GM12878 (cell line): ENCODE measurements around the gene EFCAB11.

ENCODE experiments used
- CBX5 ChIP-seq: sonication (generic); IDR thresholded peaks from 2 replicates; pipeline ENCODE4 v1.6.1; 2016; ENCODE audit warnings: low read depth, moderate library complexity, mild to moderate bottlenecking, inconsistent platforms
- CHD4 ChIP-seq: fragments of 200-600 bp; sonication (generic); IDR thresholded peaks from 2 replicates; pipeline ENCODE4 v1.6.1; 2016; ENCODE audit warnings: mild to moderate bottlenecking
- CTCF ChIP-seq, 3 experiments: IDR thresholded peaks in 2 of 3; conservative IDR thresholded peaks in 1 of 3; 2 replicates each; pipeline ENCODE4 v1.5.1; 2011; ENCODE audit warnings: low read depth in 3 of 3, low read length in 3 of 3, mild to moderate bottlenecking in 3 of 3, control low read depth in 2 of 3, moderate library complexity in 2 of 3, inconsistent platforms in 1 of 3, mixed read lengths in 1 of 3; ENCODE audit not compliant: control insufficient read depth in 2 of 3, insufficient read depth in 1 of 3; ENCODE audit errors: extremely low read depth in 1 of 3
- EP300 ChIP-seq, 2 experiments: fragments of 150-350 bp in 1 of 2; IDR thresholded peaks; 2 replicates each; pipeline ENCODE4 v1.6.1; 2011 to 2012; ENCODE audit warnings: low read depth in 2 of 2, low read length in 2 of 2, borderline replicate concordance in 1 of 2, improper control_type of control experiment in 1 of 2, inconsistent platforms in 1 of 2; ENCODE audit not compliant: control insufficient read depth in 1 of 2
- EZH2 ChIP-seq: IDR thresholded peaks from 2 replicates; pipeline ENCODE4 v1.6.1; 2012; ENCODE audit warnings: low read depth, mild to moderate bottlenecking, control low read depth, inconsistent platforms, low read length, borderline replicate concordance; ENCODE audit not compliant: control insufficient read depth
- MYB ChIP-seq: fragments of 150-350 bp; IDR thresholded peaks from 2 replicates; pipeline ENCODE4 v1.6.1; 2014; ENCODE audit warnings: mild to moderate bottlenecking, low read depth, low read length, borderline replicate concordance
- PKNOX1 ChIP-seq: fragments of 450-650 bp; IDR thresholded peaks from 2 replicates; pipeline ENCODE4 v1.6.1; 2016; ENCODE audit warnings: mild to moderate bottlenecking
- POLR2A ChIP-seq: IDR thresholded peaks from 2 replicates; pipeline ENCODE4 v1.6.1; 2011; ENCODE audit warnings: low read depth, mild to moderate bottlenecking, low read length
- RAD21 ChIP-seq: IDR thresholded peaks from 2 replicates; pipeline ENCODE4 v1.6.1; 2011; ENCODE audit warnings: mild to moderate bottlenecking, low read depth, low read length, moderate library complexity; ENCODE audit not compliant: insufficient read depth
- RFX5 ChIP-seq: IDR thresholded peaks from 2 replicates; pipeline ENCODE4 v1.6.1; 2011; ENCODE audit warnings: low read depth, low read length, improper control_type of control experiment
- USF2 ChIP-seq: IDR thresholded peaks from 2 replicates; pipeline ENCODE4 v1.6.1; 2011; ENCODE audit warnings: low read depth, low read length, improper control_type of control experiment, borderline replicate concordance
- WRNIP1 ChIP-seq: IDR thresholded peaks from 2 replicates; pipeline ENCODE4 v1.6.1; 2011; ENCODE audit warnings: low read depth, low read length, improper control_type of control experiment, borderline replicate concordance
- YY1 ChIP-seq: IDR thresholded peaks from 2 replicates; pipeline ENCODE4 v1.6.1; 2011; ENCODE audit warnings: low read depth, mild to moderate bottlenecking, low read length
- TF ChIP-seq, protein P1 (sequence below): IDR thresholded peaks from 2 replicates; pipeline ENCODE4 v1.6.1; 2012; ENCODE audit warnings: low read length, inconsistent platforms

DNA sequence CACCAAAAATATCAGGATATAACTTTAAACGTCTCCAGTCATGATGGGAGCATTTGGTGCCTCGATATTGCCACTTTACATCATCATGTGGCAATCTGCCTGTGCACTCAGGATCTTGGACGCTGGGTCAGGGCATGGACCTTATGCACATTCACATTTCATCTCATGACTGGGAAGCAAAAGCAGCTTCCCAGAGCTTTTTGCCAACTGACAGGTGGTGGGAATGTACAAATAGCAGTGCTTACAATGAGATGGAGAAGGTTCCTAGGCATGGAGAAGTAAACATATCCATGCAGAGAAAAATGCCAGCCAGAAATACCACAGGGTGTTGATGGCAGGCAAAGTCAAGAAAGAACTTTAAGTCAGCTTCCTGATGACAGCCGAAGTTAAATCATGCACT lies 30.3 kb downstream of the EFCAB11 start:
- TF ChIP-seq RFX5 (no peak), CTCF (IDR thresholded peaks at IDR 0.05 in 2 of 3, conservative IDR thresholded peaks at IDR 0.05 in 1 of 3; ENCODE audit: control insufficient read depth in 2 of 3, extremely low read depth in 1 of 3, insufficient read depth in 1 of 3, low read depth in 3 of 3, low read length in 3 of 3) (no peak), EP300 (IDR thresholded peaks at IDR 0.05; ENCODE audit: borderline replicate concordance in 1 of 2, control insufficient read depth in 1 of 2, low read depth in 2 of 2, low read length in 2 of 2) (no peak), CHD4 (no peak), EZH2 (no peak), YY1 (no peak), CBX5 (no peak), PKNOX1 (no peak), POLR2A (no peak), WRNIP1 (no peak), MYB (no peak), USF2 (no peak), RAD21 (no peak)
- TF ChIP-seq, protein P1, sequence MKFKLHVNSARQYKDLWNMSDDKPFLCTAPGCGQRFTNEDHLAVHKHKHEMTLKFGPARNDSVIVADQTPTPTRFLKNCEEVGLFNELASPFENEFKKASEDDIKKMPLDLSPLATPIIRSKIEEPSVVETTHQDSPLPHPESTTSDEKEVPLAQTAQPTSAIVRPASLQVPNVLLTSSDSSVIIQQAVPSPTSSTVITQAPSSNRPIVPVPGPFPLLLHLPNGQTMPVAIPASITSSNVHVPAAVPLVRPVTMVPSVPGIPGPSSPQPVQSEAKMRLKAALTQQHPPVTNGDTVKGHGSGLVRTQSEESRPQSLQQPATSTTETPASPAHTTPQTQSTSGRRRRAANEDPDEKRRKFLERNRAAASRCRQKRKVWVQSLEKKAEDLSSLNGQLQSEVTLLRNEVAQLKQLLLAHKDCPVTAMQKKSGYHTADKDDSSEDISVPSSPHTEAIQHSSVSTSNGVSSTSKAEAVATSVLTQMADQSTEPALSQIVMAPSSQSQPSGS: no peak
